ENCODE data around the gene COLEC12. TPM values are rescaled to one million over a fixed set of nuclear protein-coding genes. Genes with fewer than 3 reads are reported as not detected.

COLEC12 gene
- total RNA-seq, 3 donors from 2014 or later = 11.7 to 57.3 (median 14.7) TPM

DNA sequence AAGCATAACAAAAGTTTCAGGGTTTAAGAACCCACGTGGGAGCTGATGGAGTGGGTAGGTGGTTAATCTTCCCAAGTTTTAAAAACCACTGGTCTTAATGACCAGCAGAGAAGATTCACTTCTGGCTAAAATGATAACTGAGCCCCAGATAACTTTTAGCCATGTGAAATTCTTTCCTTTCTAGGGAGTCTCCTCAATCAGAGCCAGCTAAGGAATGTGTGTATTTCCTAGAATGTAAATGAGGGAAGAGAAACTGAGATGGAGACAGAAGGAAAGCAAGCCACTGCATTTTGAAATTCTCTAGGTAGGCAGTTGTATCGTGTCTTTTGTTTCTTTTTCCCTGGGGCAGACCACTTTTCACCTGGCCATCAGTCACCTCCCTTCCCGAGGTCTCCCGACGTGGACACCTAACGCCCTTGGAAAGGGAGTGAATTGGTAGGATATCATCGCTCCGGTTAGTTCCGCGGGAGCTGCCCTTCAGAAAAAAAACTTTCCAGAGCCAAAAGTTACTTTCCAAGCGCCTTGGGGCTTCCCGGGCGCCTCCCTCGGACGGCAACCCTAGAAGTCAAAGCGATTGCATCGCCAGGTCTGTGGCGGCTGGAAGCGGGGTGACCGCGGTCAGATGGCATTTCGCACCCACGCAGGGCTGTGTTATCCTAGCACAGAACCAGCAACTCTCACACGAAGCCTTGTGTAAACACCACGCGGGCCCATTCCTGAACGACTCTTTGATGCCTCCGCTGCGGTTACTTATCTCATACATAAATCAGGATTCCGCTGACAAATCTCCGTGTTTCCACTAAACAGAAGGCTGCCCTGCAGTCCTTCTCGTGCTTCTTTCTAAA lies 1.3 kb downstream of the COLEC12 start:
- DNase-seq (ENCODE audit: low spot score in 2 of 2) = no peak
- H3K27ac ChIP-seq = peak overlapping the region; percentile 0 to 3
- intact Hi-C loops (cut with DNase I; ENCODE audit: low total_unique reads) = no loop called here

DNA sequence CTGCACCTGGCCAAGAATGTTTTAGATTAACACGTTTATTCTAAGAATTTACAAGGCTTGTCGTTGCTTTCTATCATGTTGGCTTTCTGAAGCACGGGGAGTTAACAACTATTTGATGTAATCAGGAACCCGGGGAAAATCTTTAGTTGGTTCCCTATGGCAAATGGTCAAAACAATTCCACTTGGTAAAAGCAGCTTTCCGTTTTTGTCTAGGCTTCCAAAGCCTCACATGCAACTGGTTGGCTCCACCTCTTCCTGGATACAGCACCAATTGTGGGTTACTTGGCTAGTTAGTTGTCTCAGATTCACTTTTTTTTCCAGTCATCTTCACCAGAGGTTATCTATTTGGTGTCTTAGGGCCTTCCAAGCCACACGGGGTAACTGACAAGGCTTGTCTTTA lies 2.8 kb downstream of the COLEC12 start:
- Histone ChIP-seq H3K4me3 (no peak overlapping the region), H3K27me3 (peaks cover 0 to 14% of the 10 kb centered on the region in 2 donors), H3K36me3 (no peaks in the 10 kb centered on the region), H3K9me3 (no peaks in the 10 kb centered on the region), H3K4me1 (peaks cover 0 to 15% of the 10 kb centered on the region in 2 donors), H3K27ac (no peak overlapping the region)
- intact Hi-C loops (cut with DNase I; ENCODE audit: low total_unique reads) = no loop called here
- no peak for DNase-seq (ENCODE audit: low spot score in 2 of 2)
- TF ChIP-seq POLR2A (IDR thresholded peaks at IDR 0.05) = no peak
- TF ChIP-seq CTCF (IDR thresholded peaks at IDR 0.05) = no peak
- TF ChIP-seq POLR2AphosphoS5 (IDR thresholded peaks at IDR 0.05) = no peak

More for the DNA sequence above, 1.3 kb downstream of the COLEC12 start:
- Histone ChIP-seq H3K27me3 (peaks cover 0 to 14% of the 10 kb centered on the region in 2 donors), H3K36me3 (no peaks in the 10 kb centered on the region), H3K4me3 (peak overlapping the region; percentile 58 to 71 (median 67)), H3K9me3 (no peaks in the 10 kb centered on the region), H3K4me1 (peaks cover 0 to 15% of the 10 kb centered on the region in 2 donors)
- TF ChIP-seq POLR2AphosphoS5 (IDR thresholded peaks at IDR 0.05) = no peak
- no peak for TF ChIP-seq CTCF (IDR thresholded peaks at IDR 0.05)
- no peak for TF ChIP-seq POLR2A (IDR thresholded peaks at IDR 0.05)

GRCh38 chr18:495452-495851 lies 5.0 kb downstream of the COLEC12 start:
- no peak for DNase-seq (ENCODE audit: low spot score in 2 of 2)
- H3K36me3 ChIP-seq = no peaks in the 10 kb centered on the region
- no peaks in the 10 kb centered on the region for H3K9me3 ChIP-seq
- H3K27me3 ChIP-seq = peaks cover 0 to 14% of the 10 kb centered on the region in 2 donors
- intact Hi-C loops (cut with DNase I; ENCODE audit: low total_unique reads) = no loop called here
- H3K4me3 ChIP-seq = no peak overlapping the region
- H3K4me1 ChIP-seq = peaks cover 0 to 15% of the 10 kb centered on the region in 2 donors
- no peak for TF ChIP-seq POLR2A (IDR thresholded peaks at IDR 0.05)
- no peak for TF ChIP-seq POLR2AphosphoS5 (IDR thresholded peaks at IDR 0.05)
- no peak for TF ChIP-seq CTCF (IDR thresholded peaks at IDR 0.05)
- H3K27ac ChIP-seq = no peak overlapping the region

DNA sequence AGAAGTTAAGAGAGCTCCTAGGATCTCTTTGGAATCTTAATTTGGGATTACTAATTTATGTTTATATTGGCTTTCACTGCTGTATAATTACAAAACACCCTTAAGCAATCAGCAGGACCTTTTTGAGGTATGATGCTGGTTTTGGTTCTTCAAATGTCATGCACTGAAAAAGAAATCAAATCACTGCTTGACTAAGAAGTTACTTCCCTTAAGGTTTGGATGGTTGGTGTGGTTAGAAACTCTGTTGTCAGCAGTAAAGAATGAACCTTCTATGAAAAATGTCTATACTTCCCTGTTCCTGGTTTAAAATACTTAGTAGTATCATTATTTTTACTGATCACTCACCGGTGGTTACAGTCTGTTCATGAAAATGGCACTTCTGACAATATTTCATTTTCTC lies 5.5 kb downstream of the COLEC12 start:
- intact Hi-C loops (cut with DNase I; ENCODE audit: low total_unique reads) = no loop called here
- Histone ChIP-seq H3K4me3 (no peak overlapping the region), H3K27ac (no peak overlapping the region), H3K4me1 (peaks cover 0 to 12% of the 10 kb centered on the region in 2 donors), H3K9me3 (no peaks in the 10 kb centered on the region), H3K36me3 (no peaks in the 10 kb centered on the region), H3K27me3 (peaks cover 0 to 14% of the 10 kb centered on the region in 2 donors)
- no peak for DNase-seq (ENCODE audit: low spot score in 2 of 2)
- TF ChIP-seq POLR2AphosphoS5 (IDR thresholded peaks at IDR 0.05) = no peak
- no peak for TF ChIP-seq POLR2A (IDR thresholded peaks at IDR 0.05)
- TF ChIP-seq CTCF (IDR thresholded peaks at IDR 0.05) = no peak
